ENCODE results near the gene ZCRB1.

Gene ZCRB1

GRCh38 chr12:42309996-42310395, 15.9 kb downstream of the ZCRB1 start:
- Histone ChIP-seq H2BK120ac (ENCODE audit: low read depth, low read length) (no peak overlapping the region), H3K4me3 (ENCODE audit: low read length) (no peak overlapping the region), H4K5ac (ENCODE audit: low read length) (no peak overlapping the region), H3K4me2 (ENCODE audit: low read length) (no peak overlapping the region), H2BK5ac (ENCODE audit: low read length) (no peak overlapping the region), H3K9ac (ENCODE audit: low read length) (no peak overlapping the region), H3K4ac (ENCODE audit: low read depth, low read length) (no peak overlapping the region), H3K4me1 (ENCODE audit: control insufficient read depth, low read depth, low read length) (no peaks in the 10 kb centered on the region), H4K8ac (ENCODE audit: low read depth, low read length) (no peak overlapping the region), H3K18ac (ENCODE audit: low read length) (no peak overlapping the region), H3K79me1 (ENCODE audit: low read length) (no peaks in the 10 kb centered on the region), H2BK15ac (replicated peaks; ENCODE audit: low read depth) (no peak overlapping the region), H3K23ac (ENCODE audit: low read length) (no peak overlapping the region), H3K79me2 (ENCODE audit: control insufficient read depth, insufficient read depth, low read length) (no peaks in the 10 kb centered on the region), H3K27me3 (ENCODE audit: insufficient read depth, low read length, poor library complexity) (no peaks in the 10 kb centered on the region), H2AK5ac (ENCODE audit: low read length) (no peak overlapping the region), H3K56ac (ENCODE audit: low read length) (no peak overlapping the region), H3K36me3 (ENCODE audit: control insufficient read depth, insufficient read depth, low read length) (no peaks in the 10 kb centered on the region), H3K27ac (ENCODE audit: low read depth, low read length) (no peak overlapping the region)
- no peak for DNase-seq
- no CpG with 5 or more reads among the region's 6 CpGs for WGBS (ENCODE audit: extremely low coverage, insufficient coverage, low lambda C conversion rate)

GRCh38 chr12:42308390-42308789, 17.5 kb downstream of the ZCRB1 start:
- H3K9ac ChIP-seq (ENCODE audit: low read length): no peak overlapping the region
- WGBS (ENCODE audit: extremely low coverage, insufficient coverage, low lambda C conversion rate): no CpG with 5 or more reads among the region's 2 CpGs

GRCh38 chr12:42306297-42306696, 19.6 kb downstream of the ZCRB1 start:
- H3K79me1 ChIP-seq (ENCODE audit: low read length): no peaks in the 10 kb centered on the region
- no peaks in the 10 kb centered on the region for H3K27me3 ChIP-seq (ENCODE audit: insufficient read depth, low read length, poor library complexity)
- H3K56ac ChIP-seq (ENCODE audit: low read length): no peak overlapping the region
- H3K9ac ChIP-seq (ENCODE audit: low read length): no peak overlapping the region
- H3K4ac ChIP-seq (ENCODE audit: low read depth, low read length): no peak overlapping the region
- H2BK15ac ChIP-seq (replicated peaks; ENCODE audit: low read depth): no peak overlapping the region
- H2BK120ac ChIP-seq (ENCODE audit: low read depth, low read length): no peak overlapping the region
- no CpG with 5 or more reads among the region's 3 CpGs for WGBS (ENCODE audit: extremely low coverage, insufficient coverage, low lambda C conversion rate)
- no peak overlapping the region for H3K4me2 ChIP-seq (ENCODE audit: low read length)
- H3K27ac ChIP-seq (ENCODE audit: low read depth, low read length): no peak overlapping the region
- H3K18ac ChIP-seq (ENCODE audit: low read length): no peak overlapping the region
- H3K79me2 ChIP-seq (ENCODE audit: control insufficient read depth, insufficient read depth, low read length): no peaks in the 10 kb centered on the region
- H2AK5ac ChIP-seq (ENCODE audit: low read length): no peak overlapping the region
- no peaks in the 10 kb centered on the region for H3K4me1 ChIP-seq (ENCODE audit: control insufficient read depth, low read depth, low read length)
- H4K5ac ChIP-seq (ENCODE audit: low read length): no peak overlapping the region
- H3K36me3 ChIP-seq (ENCODE audit: control insufficient read depth, insufficient read depth, low read length): no peaks in the 10 kb centered on the region
- H3K4me3 ChIP-seq (ENCODE audit: low read length): no peak overlapping the region
- no peak for DNase-seq
- no peak overlapping the region for H3K23ac ChIP-seq (ENCODE audit: low read length)
- no peak overlapping the region for H2BK5ac ChIP-seq (ENCODE audit: low read length)
- H4K8ac ChIP-seq (ENCODE audit: low read depth, low read length): no peak overlapping the region

More at GRCh38 chr12:42308390-42308789, 17.5 kb downstream of the ZCRB1 start:
- Histone ChIP-seq H3K36me3 (ENCODE audit: control insufficient read depth, insufficient read depth, low read length) (no peaks in the 10 kb centered on the region), H3K79me1 (ENCODE audit: low read length) (no peaks in the 10 kb centered on the region), H2AK5ac (ENCODE audit: low read length) (no peak overlapping the region), H3K27me3 (ENCODE audit: insufficient read depth, low read length, poor library complexity) (no peaks in the 10 kb centered on the region), H3K23ac (ENCODE audit: low read length) (no peak overlapping the region), H3K56ac (ENCODE audit: low read length) (no peak overlapping the region), H3K4ac (ENCODE audit: low read depth, low read length) (no peak overlapping the region), H2BK120ac (ENCODE audit: low read depth, low read length) (no peak overlapping the region), H3K27ac (ENCODE audit: low read depth, low read length) (no peak overlapping the region), H4K8ac (ENCODE audit: low read depth, low read length) (no peak overlapping the region), H4K5ac (ENCODE audit: low read length) (no peak overlapping the region), H2BK5ac (ENCODE audit: low read length) (no peak overlapping the region), H3K4me1 (ENCODE audit: control insufficient read depth, low read depth, low read length) (no peaks in the 10 kb centered on the region), H3K79me2 (ENCODE audit: control insufficient read depth, insufficient read depth, low read length) (no peaks in the 10 kb centered on the region), H2BK15ac (replicated peaks; ENCODE audit: low read depth) (no peak overlapping the region), H3K4me3 (ENCODE audit: low read length) (no peak overlapping the region), H3K18ac (ENCODE audit: low read length) (no peak overlapping the region), H3K4me2 (ENCODE audit: low read length) (no peak overlapping the region)
- DNase-seq: no peak

GRCh38 chr12:42299392-42300308, 26.2 kb downstream of the ZCRB1 start:
- Histone ChIP-seq H3K18ac (ENCODE audit: low read length) (no peak overlapping the region), H3K23ac (ENCODE audit: low read length) (no peak overlapping the region), H3K27me3 (ENCODE audit: insufficient read depth, low read length, poor library complexity) (no peaks in the 10 kb centered on the region), H4K8ac (ENCODE audit: low read depth, low read length) (no peak overlapping the region), H3K36me3 (ENCODE audit: control insufficient read depth, insufficient read depth, low read length) (no peaks in the 10 kb centered on the region), H3K56ac (ENCODE audit: low read length) (no peak overlapping the region), H3K4me2 (ENCODE audit: low read length) (no peak overlapping the region), H3K4ac (ENCODE audit: low read depth, low read length) (no peak overlapping the region), H3K9ac (ENCODE audit: low read length) (no peak overlapping the region), H2AK5ac (ENCODE audit: low read length) (no peak overlapping the region), H3K79me1 (ENCODE audit: low read length) (no peaks in the 10 kb centered on the region), H4K5ac (ENCODE audit: low read length) (no peak overlapping the region), H3K4me1 (ENCODE audit: control insufficient read depth, low read depth, low read length) (no peaks in the 10 kb centered on the region), H2BK120ac (ENCODE audit: low read depth, low read length) (no peak overlapping the region), H3K27ac (ENCODE audit: low read depth, low read length) (no peak overlapping the region), H2BK15ac (replicated peaks; ENCODE audit: low read depth) (no peak overlapping the region), H2BK5ac (ENCODE audit: low read length) (no peak overlapping the region), H3K4me3 (ENCODE audit: low read length) (no peak overlapping the region), H3K79me2 (ENCODE audit: control insufficient read depth, insufficient read depth, low read length) (no peaks in the 10 kb centered on the region)
- no peak for DNase-seq
- WGBS (ENCODE audit: extremely low coverage, insufficient coverage, low lambda C conversion rate): no CpG with 5 or more reads among the region's 8 CpGs

- H3K79me2 ChIP-seq (ENCODE audit: control insufficient read depth, insufficient read depth, low read length): no peaks in the 10 kb centered on the region
- no peak overlapping the region for H2AK5ac ChIP-seq (ENCODE audit: low read length)
- no peaks in the 10 kb centered on the region for H3K4me1 ChIP-seq (ENCODE audit: control insufficient read depth, low read depth, low read length)
- H3K18ac ChIP-seq (ENCODE audit: low read length): no peak overlapping the region
- H3K4ac ChIP-seq (ENCODE audit: low read depth, low read length): no peak overlapping the region
- H4K5ac ChIP-seq (ENCODE audit: low read length): no peak overlapping the region
- H3K36me3 ChIP-seq (ENCODE audit: control insufficient read depth, insufficient read depth, low read length): no peaks in the 10 kb centered on the region
- H3K4me3 ChIP-seq (ENCODE audit: low read length): no peak overlapping the region
- no peak for DNase-seq
- H2BK5ac ChIP-seq (ENCODE audit: low read length): no peak overlapping the region
- H3K27ac ChIP-seq (ENCODE audit: low read depth, low read length): no peak overlapping the region
- H3K4me2 ChIP-seq (ENCODE audit: low read length): no peak overlapping the region
- H2BK120ac ChIP-seq (ENCODE audit: low read depth, low read length): no peak overlapping the region
- no peak overlapping the region for H2BK15ac ChIP-seq (replicated peaks; ENCODE audit: low read depth)
- H3K79me1 ChIP-seq (ENCODE audit: low read length): no peaks in the 10 kb centered on the region
- no peak overlapping the region for H4K8ac ChIP-seq (ENCODE audit: low read depth, low read length)
- WGBS (ENCODE audit: extremely low coverage, insufficient coverage, low lambda C conversion rate): no CpG with 5 or more reads among the region's 4 CpGs
- H3K56ac ChIP-seq (ENCODE audit: low read length): no peak overlapping the region
- H3K23ac ChIP-seq (ENCODE audit: low read length): no peak overlapping the region
- no peak overlapping the region for H3K9ac ChIP-seq (ENCODE audit: low read length)
- no peaks in the 10 kb centered on the region for H3K27me3 ChIP-seq (ENCODE audit: insufficient read depth, low read length, poor library complexity)
Observed at GRCh38 chr12:42298887-42299286, 27.0 kb downstream of the ZCRB1 start.

Measured in mesendoderm (in vitro differentiated cells).